Measurements from ENCODE around the gene MMAB. TPM values are rescaled to one million over a fixed set of nuclear protein-coding genes. Genes with fewer than 3 reads are reported as not detected.

The MMAB gene
- polyA plus RNA-seq, 12 donors, result 18.4 to 126 (median 24.2) TPM

DNA sequence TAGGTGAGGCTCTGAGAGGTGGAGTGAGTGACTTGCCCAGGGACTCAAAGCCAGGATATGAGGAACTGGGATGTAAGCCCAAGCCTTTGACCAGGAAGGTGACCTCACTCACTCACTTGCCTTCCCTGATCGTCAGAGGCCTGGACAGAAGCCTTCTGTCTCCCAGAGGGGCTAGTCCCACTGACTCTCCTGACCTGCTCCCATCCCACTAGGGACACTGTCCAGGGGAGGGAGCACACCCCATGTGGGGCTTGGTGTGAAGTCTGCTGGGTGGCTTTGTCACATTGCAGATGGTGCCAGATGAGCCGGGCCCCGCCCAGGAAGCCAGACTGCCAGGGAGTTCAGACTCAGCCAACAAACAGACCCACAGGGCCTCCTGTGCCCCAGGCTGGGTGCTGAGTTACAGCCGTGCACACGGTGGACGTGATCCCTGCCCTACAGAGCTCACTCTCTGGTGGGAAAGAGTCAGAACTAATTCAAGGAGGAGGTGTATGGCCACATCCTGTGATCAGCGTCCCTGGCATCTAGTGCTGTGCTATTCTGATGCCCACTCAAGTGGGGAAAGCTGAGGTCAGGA is 28.3 kb downstream of the MMAB start:
- DNase-seq, result no peak

DNA sequence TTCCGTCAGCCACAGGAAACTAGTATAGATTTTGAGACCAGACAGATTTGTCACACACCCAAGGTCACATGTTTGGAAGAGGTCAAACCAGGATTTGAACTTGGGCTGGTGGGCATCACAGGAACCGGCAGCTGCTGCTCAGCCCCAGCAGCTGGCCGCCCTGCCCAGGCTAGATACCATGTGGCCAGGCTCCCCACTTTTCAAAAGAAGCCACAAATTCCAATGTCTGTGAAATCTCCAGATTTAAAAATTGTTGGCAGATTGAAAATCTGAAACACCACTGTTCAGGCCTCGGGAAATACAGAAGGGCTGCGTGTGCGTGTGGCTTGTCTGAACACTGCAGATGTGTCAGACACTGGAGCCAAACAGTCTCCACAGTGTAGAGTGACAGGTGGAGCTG is 30.4 kb downstream of the MMAB start:
- no peak for DNase-seq

DNA sequence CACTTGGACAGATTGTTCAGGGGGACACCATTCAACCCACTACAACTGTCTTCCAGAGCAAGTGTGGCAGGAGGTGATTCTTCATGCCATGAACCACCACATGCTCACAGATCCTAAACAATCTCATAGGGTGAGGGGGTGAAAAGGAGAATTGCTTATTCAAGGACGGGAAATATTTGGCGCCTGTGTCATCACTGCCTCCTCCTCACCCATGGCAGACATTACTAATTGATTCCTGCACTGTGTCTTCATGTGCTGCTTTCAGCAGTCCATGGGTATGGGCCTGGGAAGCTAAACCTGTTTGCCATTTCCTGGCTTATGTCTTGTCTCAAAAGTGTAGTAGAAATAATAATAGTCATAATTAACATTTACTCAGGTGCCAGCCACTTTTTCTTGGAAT is 31.3 kb downstream of the MMAB start:
- no peak for DNase-seq

DNA sequence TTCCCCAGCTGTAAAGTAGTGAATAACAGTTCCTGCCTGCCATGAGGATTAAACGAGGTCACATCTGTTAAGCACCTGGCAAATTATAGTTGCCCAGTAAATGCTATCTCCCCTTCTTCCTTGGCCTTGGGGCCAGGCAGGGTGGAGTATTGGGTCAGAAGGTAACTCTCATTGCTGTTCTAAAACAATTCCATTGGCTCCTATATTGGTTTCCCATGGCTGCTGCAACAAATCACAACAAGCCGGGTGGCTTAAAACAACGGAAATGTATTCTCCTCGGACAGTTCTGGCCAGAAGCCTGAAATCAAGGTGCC is 31.9 kb downstream of the MMAB start:
- no peak for DNase-seq

DNA sequence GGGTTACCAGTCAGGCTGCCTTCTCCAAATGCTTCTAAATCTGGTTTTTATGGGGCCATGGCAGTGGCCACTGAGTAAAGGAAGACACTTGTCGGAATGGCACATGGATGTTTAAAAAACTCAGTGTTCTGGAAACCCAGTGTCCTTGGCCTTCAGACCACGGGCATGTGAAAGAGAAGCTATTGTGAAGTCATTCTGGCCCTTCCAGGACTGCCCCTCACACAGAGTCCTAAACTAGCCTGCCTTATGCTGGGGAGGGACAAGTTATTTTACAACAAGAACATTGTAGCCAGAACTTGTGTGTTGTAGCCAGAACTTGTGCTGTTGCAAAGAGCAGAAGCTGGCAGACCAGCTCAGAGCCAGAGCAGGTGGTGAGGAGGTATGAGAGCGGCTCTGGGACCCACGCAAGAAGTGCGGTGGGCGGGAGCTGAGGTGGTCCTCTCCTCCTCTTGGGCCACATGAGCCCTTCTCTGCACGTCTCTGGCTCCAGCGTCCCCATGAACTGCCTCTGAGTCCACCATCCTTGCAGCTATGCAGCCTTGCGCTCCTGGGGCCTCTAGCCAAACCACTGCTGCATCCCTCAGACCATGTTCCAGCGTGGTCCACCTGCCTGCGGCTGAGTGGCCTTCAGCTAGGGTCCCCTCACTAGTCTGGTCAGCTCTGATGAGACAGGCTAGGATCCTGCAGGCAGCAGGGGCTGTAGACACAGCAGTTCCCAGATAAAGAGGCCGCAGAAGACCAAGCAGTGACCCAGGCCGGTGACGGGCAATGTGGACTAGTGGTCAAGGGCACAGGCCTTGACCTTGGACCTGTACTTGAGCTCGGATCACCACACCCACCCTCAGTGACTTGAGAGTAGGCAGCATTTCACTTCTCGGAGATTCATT is 32.5 kb downstream of the MMAB start:
- DNase-seq, result no peak

DNA sequence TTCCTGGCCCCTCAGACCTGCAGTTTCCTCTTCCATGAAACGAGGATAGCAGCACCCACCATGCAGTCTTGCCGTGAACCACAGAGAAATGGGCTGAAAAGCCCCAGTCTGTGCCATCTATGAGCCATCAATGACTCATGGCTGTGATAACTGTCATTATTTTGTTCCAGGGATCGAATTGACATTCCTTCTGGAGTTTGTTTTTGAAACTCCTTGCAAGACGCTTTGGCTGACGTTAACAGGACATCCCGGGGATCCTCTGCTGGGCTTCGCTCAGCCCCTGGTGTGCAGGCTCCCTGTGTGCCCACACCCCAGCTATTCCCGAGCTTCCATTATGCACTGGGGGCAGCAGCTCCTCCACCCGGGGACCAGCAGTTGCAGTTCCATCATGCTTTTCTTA is 33.8 kb downstream of the MMAB start:
- no peak for DNase-seq

DNA sequence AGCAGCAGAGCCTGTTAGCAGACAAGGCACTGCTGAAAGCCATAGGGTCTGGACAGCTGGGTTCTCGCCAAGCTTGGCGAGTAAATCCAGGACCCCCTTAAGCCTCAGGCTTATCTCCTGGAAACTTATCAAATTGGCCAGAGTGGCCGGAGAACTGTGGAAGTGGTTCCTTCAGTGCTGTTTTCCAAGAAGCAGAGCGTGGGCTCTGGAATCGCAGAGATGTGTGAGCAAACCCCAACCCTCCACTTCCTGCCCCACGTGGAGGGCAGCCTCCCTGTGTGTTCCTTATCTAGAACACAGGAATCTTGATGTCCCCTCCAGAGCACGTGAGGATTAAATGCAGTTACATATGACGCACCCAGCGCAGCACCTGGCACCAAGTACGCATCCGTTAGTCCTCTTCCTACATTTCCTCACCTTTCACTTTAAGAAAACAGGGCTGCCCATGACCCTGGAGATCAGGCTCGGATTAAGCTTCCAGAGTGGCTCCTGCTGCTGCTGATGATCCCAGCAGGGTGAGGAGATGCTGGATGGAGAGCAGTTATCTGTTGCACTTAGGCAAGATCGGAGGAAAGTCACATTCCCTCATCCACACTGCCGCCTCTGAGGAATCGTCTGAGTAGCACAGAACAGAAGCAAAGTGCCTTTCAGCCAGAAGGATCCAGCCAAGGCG is 35.0 kb downstream of the MMAB start:
- no peak for DNase-seq

DNA sequence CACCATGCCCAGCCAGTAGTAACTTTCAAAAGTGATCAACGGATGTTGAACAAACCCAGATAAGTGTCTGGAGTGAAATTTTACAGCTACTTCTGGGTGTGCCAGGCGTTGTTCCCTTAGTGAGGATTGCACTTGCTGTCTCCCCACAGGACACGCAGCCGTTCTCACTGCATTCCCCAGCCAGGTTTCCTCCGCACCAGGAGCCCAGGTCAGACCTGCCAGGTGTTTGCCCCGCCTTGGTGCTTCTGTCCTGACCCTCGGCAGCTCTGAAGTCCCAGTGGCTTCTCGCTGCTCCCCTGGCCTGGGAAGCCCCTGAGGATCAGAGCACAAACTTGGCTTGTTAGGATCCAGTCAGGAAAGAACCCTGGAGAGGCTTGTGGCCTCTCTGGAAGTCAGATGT is 36.2 kb downstream of the MMAB start:
- no peak for DNase-seq

DNA sequence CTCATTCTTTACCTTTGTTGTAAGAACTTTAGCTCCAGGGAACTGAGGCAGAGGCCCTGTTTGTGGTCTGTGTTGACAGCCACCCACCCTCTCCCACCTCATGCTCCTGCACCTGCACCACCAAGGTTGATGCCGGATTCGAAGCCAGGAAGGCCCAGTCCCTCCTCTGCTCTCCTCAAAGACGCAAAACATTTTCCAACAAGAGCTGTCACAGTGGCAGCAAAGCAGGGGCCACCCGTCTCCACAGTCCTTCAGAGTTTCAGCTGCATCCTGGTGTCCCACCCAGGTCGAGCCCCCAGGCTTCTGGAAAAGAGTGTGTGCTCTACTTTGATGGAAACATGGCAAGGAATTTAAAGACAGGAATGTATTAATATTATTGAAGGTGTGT is 37.4 kb downstream of the MMAB start:
- no peak for DNase-seq

DNA sequence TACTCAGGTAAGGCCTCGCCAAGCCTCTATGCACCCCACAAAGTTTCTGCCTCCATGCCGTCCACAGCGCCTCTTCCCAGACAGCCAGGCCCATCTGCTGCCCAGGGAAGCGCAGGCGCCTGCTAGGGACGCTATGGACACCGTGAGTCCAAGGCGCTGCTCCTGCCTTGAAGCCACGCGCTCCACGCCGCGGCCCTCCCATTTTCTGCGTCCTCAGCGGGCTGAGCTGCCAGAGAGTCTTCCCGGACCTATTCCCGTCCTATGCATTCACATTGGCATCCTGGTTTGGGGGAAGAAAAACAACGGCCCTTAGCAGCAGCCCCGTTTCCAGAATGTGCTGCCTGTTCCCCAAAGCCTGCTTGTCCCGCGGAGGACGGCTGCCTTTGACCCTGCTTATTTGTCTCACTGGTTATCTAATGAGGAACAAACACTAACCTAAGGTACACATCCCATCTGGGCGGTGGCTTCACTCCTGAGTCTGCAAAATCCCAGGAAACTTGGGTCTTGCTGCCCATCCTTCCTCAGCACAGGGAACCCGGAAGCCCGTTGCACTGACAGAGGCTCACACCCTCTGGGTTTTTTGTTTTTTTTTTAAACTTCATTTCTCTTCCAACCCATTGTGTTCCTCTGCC is 38.0 kb downstream of the MMAB start:
- no peak for DNase-seq

DNA sequence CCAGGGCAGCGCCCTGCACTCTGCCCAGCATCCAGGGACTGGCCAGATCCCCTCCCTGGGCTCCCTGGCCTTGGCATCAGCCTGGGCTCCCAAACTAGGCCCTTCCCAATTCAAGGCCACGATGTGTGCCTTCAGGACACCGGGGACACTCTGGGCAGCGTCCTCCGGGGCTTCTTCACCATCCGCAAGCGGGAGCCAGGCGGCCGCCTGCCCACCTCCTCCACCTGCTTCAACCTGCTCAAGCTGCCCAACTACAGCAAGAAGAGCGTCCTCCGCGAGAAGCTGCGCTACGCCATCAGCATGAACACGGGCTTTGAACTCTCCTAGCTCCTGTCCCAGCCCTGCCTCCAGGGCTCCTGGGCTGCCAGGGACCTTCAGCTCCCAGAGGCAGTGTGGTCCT is 38.8 kb downstream of the MMAB start:
- DNase-seq, result no peak

DNA sequence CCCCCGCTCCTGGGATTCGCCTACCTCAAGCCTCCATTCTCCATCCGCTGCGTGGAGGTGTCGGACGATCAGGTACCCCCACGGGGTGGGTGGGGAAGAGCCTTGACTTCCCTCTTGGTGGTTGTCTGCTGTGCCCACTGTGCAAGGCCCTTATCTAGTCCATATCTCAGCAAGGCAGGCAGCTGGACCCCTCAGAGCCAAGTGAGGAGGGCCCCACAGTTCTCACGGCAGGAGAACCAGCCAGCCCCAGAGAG is 39.9 kb downstream of the MMAB start:
- no peak for DNase-seq

DNA sequence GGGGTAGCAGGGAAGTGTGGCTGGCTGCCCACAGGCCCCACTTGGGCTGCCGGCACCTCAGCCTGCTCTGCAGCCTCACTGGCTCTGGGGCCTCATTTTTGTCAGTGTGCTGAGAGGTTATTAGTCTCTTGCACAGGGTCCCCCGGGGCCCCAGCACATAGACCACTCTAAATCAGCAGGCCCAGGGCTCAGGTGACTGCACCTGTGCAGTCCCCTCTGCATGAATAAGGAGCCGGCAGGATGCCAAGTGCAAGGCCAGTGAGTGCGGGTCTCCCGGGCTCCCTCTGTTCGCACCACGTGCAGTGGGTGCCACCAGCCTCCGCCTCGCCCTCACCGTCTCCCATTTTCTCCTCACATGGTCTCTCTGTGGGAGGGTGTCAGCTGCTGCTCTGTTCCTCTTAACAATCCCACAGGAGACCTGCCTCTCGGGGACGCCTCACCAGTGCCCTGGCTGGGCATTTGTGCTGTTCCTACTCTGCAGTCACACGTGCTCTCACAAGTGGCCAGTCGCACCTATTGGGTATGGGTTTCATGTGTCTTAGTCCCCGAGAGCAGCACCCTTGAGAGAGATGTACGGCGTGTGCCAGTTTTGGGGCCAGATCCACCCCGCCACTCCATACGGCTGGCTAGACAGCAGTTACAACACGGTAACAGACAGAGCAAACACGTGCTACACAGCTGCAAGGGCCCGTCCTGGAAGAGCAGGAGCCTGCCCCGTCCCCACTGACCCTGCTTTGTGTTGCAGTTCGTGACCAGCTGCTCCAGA is 40.4 kb downstream of the MMAB start:
- no peak for DNase-seq

DNA sequence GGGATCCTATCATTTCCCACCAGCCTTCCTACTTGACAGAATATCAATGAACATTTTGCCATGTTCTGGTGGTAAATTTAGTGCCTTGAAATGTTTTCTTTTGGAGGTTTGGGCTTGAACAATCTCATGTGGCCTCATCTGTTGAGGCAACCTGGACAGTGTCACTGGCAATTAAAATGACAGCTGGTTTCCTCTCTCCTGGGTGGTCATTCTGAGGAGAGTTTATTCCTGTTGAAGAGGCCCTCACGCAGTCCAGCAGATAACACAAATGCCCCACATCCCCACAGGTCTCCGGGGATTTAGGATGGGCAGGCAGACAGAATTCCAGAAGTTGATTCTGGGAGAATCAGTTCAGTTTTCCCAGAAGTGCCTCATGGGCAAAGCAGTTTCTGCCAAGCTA is 41.9 kb downstream of the MMAB start:
- no peak for DNase-seq

DNA sequence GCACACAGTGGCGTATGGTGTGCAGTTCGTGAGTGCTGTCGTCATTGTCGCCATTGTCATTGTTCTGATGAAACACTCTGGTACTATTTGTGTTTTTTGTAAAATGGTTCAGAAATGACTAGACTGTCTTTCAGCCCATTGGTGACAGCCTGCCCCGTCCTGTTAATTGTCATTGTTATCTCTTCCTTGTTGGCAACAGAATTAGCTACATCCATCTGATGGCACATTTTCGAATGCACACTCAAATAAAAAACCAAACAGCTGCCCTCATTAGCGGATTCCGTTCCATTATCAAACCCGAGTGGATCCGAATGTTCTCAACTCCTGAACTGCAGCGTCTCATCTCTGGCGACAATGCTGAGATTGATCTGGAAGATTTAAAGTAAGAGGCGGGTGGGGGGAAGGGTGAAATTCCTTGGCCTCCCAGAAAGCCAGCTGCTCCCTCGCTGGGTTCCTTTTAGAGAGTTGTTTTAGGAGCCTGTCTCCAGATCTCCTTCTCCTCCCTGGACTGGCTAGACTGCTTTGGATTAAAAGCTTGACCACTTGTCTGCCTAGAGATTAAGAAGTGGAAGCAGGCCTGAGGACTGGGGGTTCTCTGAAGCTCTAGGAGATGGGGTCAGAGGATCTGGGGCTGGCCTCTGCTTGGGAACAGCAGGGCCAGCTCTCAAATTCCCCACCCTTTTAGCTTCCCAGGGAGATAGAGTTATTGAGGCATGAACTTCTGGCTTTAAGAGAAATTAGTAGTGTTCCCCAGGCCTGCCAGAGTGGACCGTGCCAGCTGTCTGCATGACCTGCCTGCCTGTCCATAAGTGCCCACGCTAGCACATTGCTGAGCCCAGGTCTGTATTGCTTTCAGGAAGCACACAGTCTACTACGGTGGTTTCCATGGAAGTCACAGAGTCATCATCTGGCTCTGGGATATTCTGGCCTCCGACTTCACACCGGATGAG is 43.3 kb downstream of the MMAB start:
- DNase-seq, result no peak

DNA sequence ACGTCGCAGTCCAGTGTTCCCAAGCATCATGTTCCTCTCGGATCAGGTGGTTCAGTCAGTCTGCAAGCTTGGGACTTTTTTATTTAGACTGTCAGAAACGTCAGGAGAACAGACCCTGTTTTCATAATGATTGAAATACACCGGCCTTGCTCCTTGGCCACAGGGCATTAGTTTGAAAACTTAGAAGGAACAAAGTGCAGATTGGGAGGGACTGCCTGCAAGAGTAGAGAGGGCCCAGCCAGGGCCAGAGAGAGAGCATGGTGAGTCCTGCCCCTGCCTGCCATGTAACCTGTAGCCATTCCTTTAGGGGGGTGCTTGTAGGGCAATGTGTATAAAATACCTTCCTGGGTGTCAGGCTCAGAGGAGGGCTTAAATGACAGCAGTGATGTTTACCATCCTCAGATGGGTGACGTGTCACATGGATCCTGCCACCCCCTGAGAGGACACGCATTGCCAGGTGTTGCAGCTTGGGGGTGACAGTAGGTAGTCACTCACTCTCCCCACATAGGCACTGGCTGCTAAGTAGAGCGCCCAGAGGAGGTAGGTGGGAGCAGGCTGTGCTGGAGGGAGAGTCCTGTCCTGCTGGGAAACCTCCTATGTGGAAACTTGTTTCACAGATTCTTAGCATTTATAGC is 45.7 kb downstream of the MMAB start:
- no peak for DNase-seq

DNA sequence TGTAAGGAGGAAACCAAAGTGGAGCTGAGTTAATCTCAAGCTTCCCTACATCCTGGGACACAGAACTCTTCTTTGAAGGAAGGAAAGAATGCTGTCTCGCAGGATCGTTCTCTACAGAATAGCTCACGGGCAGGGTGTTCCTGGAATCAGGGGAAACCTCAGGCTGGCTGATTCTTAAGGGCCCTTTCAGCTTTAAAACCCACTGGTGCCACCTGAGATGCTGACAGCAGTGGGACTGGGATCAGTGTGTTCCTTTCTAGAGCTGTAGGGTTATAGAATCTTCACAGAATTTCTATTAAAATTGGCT is 48.1 kb downstream of the MMAB start:
- DNase-seq, result no peak

DNA sequence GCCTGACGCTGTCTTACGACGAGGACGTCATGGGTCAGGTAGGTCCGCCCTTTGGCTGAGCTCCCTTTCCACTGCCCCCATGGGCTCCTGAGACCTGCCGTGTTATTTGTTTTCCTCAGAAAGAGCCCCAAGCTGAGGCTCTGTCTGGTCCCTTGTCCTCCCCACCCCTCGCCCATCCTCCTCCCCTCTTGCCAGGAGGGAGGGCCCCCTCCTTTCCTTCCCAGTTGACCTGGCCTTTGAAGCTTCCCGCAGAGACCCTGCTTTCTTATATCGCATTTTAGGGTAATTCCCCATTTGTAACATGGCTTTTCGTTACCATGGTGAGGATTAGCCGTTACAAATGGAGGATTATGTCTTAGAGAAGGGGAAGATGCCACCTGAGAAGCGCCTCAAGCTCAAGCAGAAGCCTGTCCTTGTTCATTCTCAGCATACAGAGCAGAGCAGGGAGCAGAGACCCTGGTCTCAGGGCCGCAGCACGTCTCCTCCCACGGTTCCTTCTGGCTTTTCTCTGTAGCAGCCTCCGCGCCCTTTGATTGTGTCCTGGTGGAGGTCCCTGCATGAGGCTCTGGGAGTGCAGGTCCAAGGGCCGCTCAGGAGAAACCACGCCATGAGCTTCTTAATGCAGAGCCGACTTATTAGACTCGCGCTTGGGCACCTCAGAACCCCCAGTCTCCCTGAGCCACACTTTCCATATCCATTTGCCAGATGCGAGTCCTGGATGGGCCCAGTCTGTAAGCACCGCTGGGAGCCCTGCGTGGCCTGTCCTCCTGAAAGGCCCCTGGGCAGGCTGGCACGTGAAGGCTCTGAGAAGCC is 48.6 kb downstream of the MMAB start:
- no peak for DNase-seq

DNA sequence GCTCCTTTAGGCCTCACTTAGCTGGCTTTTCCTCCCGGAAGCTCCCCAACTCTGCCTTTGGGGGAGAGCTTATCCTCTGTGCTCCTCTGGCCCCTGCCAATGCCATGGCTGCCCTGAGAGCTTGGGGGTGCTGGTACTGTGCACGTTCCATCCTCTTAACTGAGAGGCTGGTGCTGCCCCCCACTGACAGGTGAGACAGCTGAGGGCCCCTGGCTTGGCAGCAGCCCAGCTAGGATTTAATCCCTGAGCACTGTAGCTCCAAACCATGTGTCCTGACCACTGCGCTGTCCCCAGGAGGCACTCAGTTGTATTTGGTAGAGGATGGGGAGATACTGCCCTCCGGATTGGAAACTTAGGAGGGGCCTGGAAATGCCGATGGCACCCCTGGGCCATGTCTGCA is 49.8 kb downstream of the MMAB start:
- DNase-seq, result no peak

DNA sequence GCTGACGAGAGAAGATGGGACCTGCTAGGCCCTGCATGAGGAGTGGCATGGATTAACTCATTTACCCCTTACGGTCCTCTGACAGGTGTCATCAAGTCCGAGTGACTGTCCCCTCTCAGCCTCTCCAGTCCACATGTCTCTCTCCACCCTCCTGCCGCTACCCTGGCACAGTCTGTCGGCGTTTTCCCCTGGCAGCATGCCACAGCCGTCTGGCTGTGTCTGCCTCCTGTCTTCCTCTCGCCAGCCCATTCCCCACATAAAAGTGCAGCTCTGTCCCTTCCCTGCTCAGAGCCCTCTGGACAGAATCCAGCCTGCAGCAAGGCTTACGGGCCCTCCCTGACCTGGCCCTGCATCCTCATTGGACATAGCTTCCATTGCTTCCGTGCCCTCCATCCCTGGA is 50.2 kb downstream of the MMAB start:
- DNase-seq, result no peak
